Measurements from ENCODE around the gene RUNX2. TPM values are rescaled to one million over a fixed set of nuclear protein-coding genes. Genes with fewer than 3 reads are reported as not detected.

Gene RUNX2
- polyA plus RNA-seq, 1 donor from 2014 or later: not detected

DNA sequence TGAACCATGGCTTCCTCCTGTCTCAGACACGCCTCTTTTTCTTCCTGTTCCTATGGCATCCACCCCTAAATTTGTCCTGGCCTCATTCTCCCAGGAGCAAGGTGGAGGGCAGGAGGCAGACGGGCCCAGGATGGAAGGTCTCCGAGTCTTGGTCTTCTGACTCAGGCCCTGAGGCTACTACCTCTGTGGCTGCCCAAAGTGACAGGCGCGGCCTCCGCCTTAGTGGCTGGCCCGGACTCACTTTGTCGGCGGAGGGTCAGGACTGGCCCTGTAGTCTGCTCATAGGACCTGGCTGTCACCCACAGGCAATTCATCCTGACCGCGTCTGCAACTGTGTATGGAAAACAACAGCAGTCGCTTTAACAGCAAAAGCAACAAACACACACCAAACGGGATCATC is 312.7 kb downstream of the RUNX2 start:
- H3K9me3 ChIP-seq (ENCODE audit: low read length): no peaks in the 10 kb centered on the region
- no peak for TF ChIP-seq RAD21 (conservative IDR thresholded peaks at IDR 0.05)
- TF ChIP-seq TAF1 (IDR thresholded peaks at IDR 0.05; ENCODE audit: low read depth): no peak
- no peak for TF ChIP-seq EZH2 (IDR thresholded peaks at IDR 0.05; ENCODE audit: borderline replicate concordance, insufficient read depth, low read length, poor library complexity, severe bottlenecking)
- no peak for TF ChIP-seq REST (IDR thresholded peaks at IDR 0.05; ENCODE audit: borderline replicate concordance)
- no peak for TF ChIP-seq MXI1 (conservative IDR thresholded peaks at IDR 0.05; ENCODE audit: poor library complexity, severe bottlenecking)
- TF ChIP-seq SMC3 (conservative IDR thresholded peaks at IDR 0.05; ENCODE audit: poor library complexity): no peak
- no peak for TF ChIP-seq POLR2AphosphoS5 (IDR thresholded peaks at IDR 0.05)
- TF ChIP-seq CTCF (IDR thresholded peaks at IDR 0.05; ENCODE audit: poor library complexity, severe bottlenecking): no peak
- TF ChIP-seq EP300 (conservative IDR thresholded peaks at IDR 0.05; ENCODE audit: poor library complexity, severe bottlenecking): no peak
- H3K4me2 ChIP-seq (ENCODE audit: low read length): no peak overlapping the region
- H3K36me3 ChIP-seq (ENCODE audit: insufficient read depth, low read length): no peaks in the 10 kb centered on the region
- H3K9me2 ChIP-seq (ENCODE audit: insufficient read depth, low read length): no peaks in the 10 kb centered on the region
- no peaks in the 10 kb centered on the region for H4K20me1 ChIP-seq (ENCODE audit: insufficient read depth)
- H3K27me3 ChIP-seq (ENCODE audit: insufficient read depth, low read depth, low read length): no peaks in the 10 kb centered on the region
- no peaks in the 10 kb centered on the region for H3F3A ChIP-seq (ENCODE audit: insufficient read depth, low read length, poor library complexity, severe bottlenecking)
- no peak overlapping the region for H3K27ac ChIP-seq (ENCODE audit: low read length)
- no peaks in the 10 kb centered on the region for H3K79me2 ChIP-seq (replicated peaks; ENCODE audit: insufficient read depth, low read length)
- H3K4me3 ChIP-seq (ENCODE audit: low read length): no peak overlapping the region
- H3K9ac ChIP-seq (ENCODE audit: low read length): no peak overlapping the region
- H2AFZ ChIP-seq (ENCODE audit: low read depth, low read length): no peak overlapping the region

DNA sequence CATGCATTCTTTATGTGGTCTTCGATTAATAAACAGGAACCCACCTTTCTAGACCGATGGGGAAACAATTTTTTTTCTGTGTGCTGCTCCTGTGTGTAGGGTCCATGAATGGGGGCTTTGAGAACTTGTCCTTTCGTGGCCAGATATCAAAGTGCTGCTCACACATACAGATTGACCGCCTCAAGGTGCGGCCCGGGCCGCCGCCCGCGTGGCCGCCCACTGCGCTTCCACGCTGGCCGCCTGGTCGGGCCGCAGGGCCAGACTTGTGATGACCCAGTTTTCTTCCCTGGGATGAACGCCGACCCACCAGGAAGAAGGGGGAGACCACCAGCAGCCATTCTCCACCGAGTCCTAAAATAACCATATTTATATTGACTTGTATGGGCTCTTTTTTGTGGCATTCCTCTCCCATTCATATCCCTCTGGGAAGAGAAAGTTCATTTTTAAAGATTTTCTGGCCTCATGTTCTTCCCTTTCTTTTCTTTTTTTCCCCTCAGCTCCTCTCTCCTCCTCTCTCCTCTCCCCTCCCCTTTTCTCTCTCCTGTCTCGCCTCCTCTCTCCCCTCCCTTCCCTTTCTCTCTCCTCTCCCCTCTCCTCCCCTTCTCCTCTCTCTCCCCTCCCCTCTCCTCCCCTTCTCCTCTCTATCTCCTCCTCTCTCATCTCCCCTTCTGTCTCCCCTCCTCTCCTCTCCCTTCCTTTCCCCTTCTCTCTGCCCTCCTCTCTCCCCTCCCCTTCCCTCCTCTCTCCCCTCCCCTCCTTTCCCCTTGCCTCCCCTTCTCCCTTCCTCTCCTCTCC is 314.4 kb downstream of the RUNX2 start:
- Histone ChIP-seq H3K36me3 (ENCODE audit: insufficient read depth, low read length) (no peaks in the 10 kb centered on the region), H3K4me3 (ENCODE audit: low read length) (no peak overlapping the region), H4K20me1 (ENCODE audit: insufficient read depth) (no peaks in the 10 kb centered on the region), H2AFZ (ENCODE audit: low read depth, low read length) (no peak overlapping the region), H3K9me3 (ENCODE audit: low read length) (no peaks in the 10 kb centered on the region), H3K27ac (ENCODE audit: low read length) (no peak overlapping the region), H3K4me2 (ENCODE audit: low read length) (no peak overlapping the region), H3K79me2 (replicated peaks; ENCODE audit: insufficient read depth, low read length) (no peaks in the 10 kb centered on the region), H3K9ac (ENCODE audit: low read length) (no peak overlapping the region), H3K27me3 (ENCODE audit: insufficient read depth, low read depth, low read length) (no peaks in the 10 kb centered on the region), H3K9me2 (ENCODE audit: insufficient read depth, low read length) (no peaks in the 10 kb centered on the region), H3F3A (ENCODE audit: insufficient read depth, low read length, poor library complexity, severe bottlenecking) (no peaks in the 10 kb centered on the region)
- TF ChIP-seq EP300 (conservative IDR thresholded peaks at IDR 0.05; ENCODE audit: poor library complexity, severe bottlenecking) (no peak), REST (IDR thresholded peaks at IDR 0.05; ENCODE audit: borderline replicate concordance) (no peak), POLR2AphosphoS5 (IDR thresholded peaks at IDR 0.05) (no peak)
